GM21786 (cell line): Measurements from ENCODE around the gene AP2A1.
"Not testable (repeated sequence)": the region's sequence is repeated elsewhere in the genome, so short reads cannot be mapped to it uniquely, and the experiment has no call there.

Experiments
- ATAC-seq: cut with Tn5 transposase; IDR thresholded peaks from one replicate; pipeline ENCODE4 v1.9.1; 2021; ENCODE audit not compliant: unreplicated experiment

The AP2A1 gene

DNA sequence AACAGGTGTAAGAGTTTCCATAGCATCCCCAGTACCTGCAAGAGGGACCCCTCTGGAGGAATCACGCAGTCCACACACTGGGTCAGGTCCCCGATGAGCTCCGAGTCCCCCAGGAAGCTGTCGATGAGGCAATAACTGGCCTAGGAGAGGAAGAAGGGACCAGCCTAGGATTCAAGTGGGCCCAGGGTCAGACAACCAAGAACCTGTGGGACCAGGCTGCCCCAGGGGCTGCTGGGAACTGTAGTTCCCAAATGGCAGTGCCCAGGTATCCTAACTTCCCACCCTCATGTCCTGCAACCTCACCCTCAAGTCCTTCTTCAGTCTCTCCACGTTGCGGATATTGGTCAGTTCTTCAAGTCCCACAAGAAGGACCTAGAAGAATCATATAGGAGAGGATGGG lies 44.5 kb downstream of the AP2A1 start:
- ATAC-seq: no peak

DNA sequence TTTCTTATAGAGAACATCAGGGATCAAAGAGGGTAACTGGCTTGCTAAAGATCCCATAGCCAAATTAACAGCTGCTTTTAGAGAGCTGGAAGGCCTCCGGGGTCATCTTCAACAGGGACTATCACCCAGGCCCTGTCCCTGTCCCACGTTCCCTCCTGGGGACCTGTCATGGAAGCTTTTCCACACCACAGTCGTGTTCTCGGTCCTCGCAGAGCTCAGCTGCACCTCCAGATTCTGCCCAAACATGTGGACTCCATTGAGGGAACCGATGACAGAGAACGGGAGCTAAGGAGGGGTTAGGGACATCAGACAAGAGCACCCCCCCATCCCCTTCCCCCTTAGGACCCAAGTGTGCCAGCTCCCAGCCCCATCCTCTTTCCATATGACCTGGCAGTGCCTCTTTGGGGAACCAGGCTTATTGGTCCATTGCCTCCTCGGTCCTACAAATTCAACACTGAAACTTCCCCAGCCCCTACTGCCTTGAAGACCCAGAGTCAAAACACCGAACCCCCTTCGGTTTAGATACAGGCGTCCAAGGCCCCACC lies 45.7 kb downstream of the AP2A1 start:
- no peak for ATAC-seq

DNA sequence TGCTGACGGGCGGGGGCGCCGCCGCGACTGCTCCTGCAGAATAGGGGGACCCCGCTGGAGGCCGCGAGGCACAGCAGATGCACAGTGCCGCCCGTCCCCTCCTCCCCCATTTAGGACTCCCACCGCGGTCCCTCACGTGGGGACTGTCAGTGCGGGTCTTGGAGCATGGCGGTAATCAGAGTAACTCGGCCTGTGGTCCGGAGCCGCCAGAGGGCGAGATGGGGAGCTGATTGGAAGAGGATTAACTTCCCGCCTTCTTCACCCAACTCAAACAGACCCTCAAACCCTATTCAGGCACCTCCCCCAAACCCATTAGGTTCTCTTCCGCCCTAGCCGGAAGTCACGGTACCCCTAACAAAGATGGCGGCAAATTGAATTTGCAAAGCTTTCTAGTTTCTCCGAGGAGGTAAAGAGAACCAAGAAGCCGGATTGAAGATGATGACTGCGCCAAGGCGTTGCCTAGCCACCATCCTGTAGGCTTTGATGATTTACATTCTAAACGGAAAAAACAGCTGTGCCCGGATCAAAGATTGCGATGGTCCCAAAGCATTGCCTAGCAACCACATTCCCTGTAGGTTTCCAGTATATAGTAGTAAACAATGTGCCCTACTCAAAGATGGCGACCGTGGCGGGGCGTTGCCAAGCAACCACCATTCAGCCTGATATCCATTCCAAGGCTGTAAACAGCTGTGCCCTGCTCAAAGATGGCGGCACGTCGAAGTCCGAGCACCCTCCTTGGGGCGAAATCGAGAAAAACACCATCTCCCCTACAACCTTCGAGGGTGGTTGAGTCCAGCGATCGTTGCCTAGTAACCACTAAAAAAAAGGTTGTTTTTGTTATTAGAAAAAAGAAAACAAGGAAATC lies 46.4 kb downstream of the AP2A1 start, which contains the start of gene FUZ:
TSS of gene FUZ (minus strand) at position 296 of the 865 bp plus-strand sequence. CDS start at position 110, 186 bp downstream.
- ATAC-seq: peak; percentile 48

DNA sequence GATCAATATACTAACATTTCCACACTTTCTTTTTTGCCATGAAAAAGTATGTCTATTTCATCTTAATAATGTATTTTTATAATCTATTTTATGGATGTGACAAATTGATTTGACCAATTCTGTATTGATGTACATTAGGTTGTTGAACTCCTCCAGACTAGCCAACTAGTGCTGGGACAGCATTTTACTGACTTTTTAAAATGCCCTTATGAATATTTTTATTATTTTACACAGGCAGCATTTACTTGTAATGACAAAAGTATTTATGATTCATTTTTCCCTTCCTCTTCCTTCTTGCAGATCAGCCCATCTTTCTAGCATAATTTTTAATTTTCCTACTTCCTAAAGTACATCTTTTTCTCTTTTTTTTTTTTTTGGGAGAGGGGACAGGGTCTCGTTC lies 47.2 kb downstream of the AP2A1 start:
- no peak for ATAC-seq

DNA sequence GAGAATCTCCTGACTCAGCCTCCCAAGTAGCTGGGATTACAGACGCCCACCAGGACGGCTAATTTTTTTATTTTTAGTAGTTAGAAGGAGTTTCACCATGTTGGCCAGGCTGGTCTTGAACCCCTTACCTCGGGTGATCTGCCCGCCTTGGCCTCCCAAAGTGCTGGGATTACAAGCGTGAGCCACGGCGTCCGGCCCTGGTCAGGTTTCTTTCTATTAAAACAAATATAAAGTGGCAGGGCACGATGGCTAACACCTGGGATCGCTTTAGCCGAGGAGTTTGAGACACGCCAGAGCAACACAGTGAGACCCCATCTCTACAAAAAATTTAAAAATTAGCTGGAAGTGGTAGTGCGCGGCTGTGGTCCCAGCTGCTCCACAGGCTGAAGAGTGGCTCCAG lies 49.8 kb downstream of the AP2A1 start:
- no peak for ATAC-seq

DNA sequence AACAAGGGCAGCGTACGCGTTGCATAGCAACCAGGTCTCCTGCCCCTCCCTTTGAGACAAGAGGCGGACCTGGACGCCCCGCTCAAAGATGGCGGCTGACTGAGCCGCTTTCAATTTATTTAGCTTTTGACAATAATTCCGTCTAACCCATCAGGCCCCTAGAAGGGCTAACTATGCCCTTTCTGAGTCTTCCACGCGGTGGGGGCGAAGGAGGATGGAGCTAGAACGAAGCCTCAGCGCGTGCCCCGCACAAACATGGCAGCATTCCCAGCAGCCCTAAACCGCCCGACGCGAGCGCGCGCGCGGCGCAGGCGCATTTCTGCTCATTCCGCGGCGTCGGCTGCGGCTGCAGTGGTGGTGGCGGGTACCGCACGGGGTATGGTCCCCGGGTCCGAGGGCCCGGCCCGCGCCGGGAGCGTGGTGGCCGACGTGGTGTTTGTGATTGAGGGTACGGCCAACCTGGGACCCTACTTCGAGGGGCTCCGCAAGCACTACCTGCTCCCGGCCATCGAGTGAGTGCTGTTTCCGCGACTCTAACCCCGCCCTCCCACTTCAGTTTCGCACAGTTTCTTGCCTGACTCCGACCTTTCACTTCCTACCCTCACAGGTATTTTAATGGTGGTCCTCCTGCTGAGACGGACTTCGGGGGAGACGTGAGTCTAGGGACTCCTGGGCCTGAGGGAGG lies 51.3 kb downstream of the AP2A1 start, which contains the start of gene MED25:
TSS of gene MED25 (plus strand) at position 326 of the 685 bp plus-strand sequence. CDS start at position 379, 53 bp downstream.
- peak; percentile 42 for ATAC-seq

DNA sequence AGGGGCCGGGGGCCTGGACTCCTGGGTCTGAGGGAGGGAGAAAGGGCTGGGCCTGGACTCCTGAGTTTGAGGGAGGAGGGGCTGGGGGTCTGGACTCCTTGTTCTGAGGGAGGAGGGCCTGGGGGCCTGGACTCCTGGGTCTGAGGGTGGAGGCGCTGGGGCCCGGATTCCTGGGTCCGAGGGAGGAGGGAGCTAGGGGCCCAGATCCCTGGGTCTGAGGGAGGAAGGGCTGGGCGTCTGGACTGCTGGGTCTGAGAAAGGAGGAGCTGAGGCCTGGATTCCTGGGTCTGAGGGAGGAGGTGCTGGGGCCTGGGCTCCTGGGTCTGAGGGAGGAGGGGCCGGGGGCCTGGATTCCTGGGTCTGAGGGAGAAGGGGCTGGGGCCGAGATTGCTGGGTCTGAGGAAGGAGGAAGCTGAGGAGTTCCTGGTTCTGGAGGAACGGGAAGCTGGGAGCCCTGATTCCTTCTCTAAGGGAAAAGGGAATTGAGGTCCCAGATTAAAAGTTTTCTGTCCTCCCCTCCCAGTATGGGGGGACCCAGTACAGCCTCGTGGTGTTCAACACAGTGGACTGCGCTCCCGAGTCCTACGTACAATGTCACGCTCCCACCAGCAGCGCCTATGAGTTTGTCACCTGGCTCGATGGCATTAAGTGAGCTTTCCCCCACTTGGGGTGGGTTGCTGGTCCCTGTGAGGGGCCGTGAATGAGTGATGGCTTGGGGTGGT lies 52.0 kb downstream of the AP2A1 start:
- ATAC-seq: no peak

DNA sequence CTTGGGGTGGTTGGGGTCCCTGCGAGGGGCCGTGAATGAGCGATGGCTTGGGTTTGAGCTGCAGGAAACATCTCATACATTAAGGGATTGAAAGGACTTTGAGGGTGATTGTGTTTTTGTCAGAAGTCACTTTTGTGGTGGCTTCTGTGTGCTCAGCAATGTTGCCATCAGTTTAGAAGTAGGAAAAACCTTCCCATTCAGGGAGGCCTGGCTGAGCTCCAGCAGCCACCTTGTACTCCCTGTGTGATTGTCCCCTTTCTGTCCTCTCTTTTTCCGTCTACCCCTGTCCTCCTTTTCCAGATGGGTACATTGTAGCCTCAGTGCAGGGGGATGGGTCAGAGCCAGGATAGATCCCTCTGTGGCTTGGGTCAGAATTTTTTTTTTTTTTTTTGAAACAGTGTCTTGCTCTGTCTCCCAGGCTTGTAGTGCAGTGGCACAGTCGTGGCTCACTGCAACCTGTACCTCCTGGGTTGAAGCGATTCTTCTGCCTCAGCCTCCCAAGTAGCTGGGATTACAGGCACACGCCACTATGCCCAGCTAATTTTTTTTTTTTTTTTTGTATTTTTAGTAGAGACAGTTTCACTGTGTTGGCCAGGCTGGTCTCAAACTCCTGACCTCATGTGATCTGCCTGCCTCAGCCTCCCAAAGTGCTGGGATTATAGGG lies 52.8 kb downstream of the AP2A1 start:
- not testable (repeated sequence) for ATAC-seq

DNA sequence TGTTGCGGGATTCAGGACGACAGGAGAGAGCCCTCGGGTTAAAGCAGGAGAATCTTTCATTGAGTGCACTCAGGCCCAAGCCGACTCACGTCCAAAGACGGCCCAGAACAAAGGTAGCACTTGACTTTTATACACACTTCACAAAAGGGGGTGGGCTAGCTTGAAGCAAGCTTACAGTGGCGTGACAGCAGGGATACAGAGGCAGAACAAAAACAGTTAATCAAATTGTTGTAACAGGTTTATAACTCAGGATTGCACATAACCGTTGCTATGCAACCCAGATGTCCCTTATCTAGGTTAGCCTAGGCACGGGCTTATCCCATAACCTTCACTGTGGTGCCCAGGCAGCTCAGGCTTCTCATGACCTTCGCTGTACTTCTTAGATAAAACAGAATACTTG lies 53.3 kb downstream of the AP2A1 start:
- ATAC-seq: no peak

DNA sequence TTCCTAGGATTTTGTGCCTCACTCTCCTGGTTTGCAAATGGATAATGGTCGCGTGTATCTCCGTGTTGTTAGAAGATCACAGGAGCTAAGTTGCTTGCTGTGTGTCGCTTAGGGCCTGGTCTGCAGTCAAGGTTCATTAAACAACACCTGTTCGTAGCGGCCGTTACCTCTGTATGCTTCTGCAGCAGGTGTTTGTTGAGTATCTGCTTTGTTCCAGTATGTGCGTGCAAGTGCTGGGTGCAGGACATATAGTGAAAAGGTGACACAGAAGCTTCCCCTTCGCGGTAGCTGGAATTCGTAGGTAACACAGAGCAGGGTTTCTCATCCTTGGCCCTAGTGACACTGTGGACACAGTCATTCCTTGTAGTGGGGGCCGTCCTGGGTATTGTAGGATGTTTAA lies 56.7 kb downstream of the AP2A1 start:
- no peak for ATAC-seq

DNA sequence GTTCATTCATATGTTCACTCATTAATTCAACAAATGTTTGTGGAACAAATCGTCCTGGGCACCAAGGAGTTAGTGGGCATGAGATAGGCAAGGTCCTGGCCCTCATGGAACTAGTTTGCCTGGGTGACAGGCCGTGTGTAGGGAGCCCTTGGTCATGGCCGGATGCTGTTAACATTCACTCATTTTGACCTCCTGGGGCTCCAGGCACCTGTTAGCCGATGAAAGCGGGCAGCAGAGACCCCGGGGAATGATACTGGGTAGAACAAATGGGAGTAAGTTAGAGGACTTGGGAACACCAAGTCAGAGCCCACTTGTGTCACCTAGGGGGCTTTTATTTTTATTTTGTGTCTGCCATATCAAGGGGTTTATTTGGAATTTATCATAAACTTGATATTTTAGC lies 57.9 kb downstream of the AP2A1 start:
- ATAC-seq: no peak

DNA sequence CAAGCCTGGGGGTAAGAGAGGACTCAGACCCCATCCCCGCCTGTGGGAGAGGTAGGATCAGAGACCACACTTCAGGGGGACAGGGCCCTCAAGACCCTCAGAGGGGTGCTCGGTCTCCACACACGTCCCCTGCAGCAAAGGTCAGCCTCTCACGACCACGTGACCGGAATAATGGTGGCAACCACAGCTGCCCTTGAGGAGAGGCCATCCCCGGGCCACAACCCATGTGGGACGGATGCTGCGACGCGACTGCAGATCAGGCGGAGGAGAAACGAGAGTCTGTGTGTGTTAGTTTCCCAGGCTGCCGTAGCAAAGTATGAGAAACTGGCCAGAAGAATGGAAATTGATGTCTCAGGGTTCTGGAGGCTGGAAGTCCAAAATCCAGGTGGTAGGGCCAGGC lies 60.2 kb downstream of the AP2A1 start:
- ATAC-seq: no peak

DNA sequence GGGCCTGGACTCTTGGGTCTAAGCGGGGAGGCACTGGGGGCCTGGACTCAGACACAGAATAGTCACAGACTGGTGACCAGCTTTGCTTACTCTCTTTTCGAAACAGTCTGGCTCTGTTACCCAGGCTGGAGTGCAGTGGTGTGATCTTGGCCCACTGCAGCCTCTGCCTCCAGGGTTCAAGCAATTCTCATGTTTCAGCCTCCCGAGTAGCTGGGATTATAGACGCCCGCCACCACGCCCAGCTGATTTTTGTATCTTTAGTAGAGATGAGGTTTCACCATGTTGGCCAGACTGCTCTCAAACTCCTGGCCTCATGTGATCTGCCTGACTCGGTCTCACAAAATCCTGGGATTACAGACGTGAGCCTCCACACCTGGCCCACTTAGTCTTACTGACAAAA lies 62.4 kb downstream of the AP2A1 start:
- ATAC-seq: no peak

DNA sequence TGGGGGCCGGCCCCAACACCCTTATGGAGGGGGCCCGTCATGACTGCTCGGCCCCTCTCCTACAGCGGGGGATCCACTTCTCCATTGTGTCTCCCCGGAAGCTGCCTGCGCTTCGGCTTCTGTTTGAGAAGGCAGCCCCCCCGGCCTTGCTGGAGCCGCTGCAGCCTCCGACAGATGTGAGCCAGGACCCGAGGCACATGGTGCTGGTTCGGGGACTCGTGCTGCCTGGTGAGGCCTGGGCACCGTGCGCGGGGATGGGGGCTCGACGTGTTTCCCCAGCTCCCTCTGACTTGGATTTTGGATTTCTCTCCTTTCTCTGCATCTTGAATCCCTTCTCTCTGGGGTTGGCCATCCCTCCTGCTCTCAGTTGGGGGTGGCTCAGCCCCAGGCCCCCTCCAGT lies 62.9 kb downstream of the AP2A1 start:
- ATAC-seq: no peak

DNA sequence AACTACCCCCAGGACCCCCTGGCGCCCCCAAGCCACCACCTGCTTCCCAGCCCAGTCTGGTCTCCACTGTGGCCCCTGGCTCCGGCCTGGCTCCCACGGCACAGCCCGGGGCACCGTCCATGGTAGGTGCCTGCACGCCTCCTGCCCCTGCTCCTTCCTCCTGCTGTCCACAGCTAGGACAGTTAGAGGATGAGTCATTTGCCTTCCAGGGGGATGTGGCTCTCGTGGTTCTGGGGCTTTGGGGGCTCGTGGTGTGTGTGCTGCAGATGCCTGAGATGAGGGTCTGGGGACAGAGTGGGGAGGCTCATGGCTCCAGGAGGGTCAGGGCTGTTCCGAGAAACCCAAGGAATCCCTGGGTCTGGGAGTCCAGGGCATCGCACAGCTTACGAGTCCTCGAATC lies 64.0 kb downstream of the AP2A1 start:
- ATAC-seq: no peak

DNA sequence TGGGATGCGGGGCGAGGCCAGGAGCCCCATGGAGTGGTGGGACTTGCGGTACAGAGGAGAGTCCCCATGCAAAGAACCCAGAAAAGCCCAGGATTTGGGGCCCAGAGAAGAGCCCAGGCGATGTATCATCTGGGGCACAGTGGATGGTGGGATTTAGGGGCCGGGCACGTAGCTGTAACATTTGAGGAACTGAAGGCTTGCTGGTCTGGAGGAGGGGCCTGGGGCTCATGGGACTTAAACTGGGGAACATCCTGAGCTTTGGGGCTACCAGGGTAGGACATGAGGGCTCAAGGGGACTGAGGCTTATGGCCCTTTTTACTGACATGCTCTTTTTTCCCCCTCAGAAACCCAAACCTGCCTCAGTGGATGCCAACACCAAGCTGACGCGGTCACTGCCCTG lies 64.8 kb downstream of the AP2A1 start:
- no peak for ATAC-seq

DNA sequence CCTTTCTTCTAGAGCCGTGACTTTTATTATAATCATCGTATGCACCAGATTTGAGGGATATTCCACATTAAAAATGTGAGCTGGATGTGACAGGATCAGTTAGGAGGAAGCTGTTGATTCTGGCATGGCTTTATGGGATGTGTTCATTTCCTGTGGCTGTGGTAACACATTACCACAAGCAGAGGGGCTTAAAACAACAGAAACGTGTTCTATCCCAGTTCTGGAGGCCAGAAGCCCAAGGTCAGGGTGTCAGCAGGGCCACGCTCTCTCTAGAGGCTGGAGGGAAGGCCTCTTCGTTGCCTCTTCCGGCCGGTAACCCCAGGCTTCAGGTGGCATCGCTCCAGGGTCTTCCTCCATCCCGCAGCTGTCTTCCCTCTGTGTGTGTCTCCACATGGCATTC lies 65.8 kb downstream of the AP2A1 start:
- no peak for ATAC-seq

DNA sequence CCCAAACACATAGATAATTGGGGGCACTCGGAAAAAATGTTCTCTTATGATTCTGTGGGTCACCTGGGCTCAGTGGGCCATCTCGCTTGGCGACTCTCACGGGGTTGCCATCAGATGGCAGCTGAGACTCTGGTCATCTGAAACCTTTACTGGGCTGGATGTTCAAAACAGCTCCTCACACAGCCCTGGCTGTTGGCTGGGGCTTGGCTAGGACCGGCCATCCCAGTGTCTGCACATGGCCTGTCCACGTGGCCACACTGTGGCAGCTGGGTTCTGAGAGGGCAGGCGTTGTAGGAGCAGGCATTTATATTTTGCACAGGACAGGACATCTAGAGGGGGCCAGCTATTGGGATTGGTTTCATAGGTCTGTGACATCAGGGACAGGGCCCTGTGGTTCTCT lies 66.8 kb downstream of the AP2A1 start:
- ATAC-seq: no peak

DNA sequence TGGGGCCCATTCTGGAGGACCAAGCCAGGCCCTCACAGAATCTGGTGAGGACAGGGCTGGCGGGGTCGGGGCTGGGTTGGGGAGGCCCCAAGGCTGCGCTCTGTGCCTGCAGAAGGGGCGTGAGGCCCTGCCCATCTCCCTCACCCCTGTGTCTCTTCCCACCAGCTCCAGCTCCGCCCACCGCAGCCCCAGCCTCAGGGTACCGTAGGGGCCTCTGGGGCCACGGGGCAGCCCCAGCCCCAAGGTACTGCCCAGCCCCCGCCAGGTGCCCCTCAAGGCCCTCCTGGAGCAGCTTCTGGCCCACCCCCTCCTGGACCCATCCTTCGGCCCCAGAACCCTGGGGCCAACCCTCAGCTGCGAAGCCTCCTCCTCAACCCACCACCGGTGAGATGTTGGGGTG lies 68.8 kb downstream of the AP2A1 start:
- ATAC-seq: no peak

DNA sequence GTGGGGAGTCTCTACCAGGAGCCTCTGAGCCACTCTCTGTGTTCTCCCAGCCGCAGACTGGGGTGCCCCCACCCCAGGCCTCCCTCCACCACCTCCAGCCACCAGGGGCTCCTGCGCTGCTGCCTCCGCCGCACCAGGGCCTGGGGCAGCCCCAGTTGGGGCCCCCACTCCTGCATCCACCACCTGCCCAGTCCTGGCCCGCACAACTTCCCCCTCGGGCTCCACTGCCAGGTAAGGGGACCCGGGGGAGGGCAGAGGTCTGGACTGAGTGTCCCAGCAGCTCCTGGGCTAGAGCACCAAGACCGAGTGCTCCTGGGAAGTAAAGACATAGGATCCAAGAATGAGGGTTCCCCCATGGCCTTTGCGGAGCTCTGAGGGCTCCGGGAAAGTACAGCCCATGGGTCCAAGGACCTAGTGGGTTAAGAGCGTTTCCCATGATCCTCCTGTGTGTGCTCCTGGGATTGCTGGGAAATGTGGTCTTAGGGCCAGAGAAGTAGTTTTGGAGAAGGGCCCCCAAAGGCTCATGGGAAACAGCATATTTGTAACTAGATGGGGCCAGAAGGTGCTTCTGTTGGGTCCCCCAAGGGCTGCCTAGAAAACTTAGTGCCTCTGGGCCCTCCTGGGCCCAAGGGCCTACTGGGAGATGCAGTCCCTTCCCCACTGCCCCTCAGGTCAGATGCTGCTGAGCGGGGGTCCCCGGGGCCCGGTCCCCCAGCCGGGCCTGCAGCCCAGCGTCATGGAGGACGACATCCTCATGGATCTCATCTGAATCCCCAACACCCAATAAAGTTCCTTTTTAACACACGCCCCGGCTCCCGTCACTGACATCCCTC lies 69.6 kb downstream of the AP2A1 start:
- ATAC-seq: no peak
